IPS-NIHi11 (cell line): ENCODE measurements around the gene C1QTNF6.
A peak's percentile ranks its signal among the peaks of the same experiment; 100 is the strongest.
"Not testable (repeated sequence)": the region's sequence is repeated elsewhere in the genome, so short reads cannot be mapped to it uniquely, and the experiment has no call there.

ENCODE experiments used
- DNase-seq: peaks from one replicate; pipeline ENCODE4 v3.0.0; 2012; ENCODE audit warnings: mixed read lengths, low spot score

The C1QTNF6 gene

GRCh38 chr22:37206841-37207821, 19.1 kb upstream of the C1QTNF6 start:
- no peak for DNase-seq

DNA sequence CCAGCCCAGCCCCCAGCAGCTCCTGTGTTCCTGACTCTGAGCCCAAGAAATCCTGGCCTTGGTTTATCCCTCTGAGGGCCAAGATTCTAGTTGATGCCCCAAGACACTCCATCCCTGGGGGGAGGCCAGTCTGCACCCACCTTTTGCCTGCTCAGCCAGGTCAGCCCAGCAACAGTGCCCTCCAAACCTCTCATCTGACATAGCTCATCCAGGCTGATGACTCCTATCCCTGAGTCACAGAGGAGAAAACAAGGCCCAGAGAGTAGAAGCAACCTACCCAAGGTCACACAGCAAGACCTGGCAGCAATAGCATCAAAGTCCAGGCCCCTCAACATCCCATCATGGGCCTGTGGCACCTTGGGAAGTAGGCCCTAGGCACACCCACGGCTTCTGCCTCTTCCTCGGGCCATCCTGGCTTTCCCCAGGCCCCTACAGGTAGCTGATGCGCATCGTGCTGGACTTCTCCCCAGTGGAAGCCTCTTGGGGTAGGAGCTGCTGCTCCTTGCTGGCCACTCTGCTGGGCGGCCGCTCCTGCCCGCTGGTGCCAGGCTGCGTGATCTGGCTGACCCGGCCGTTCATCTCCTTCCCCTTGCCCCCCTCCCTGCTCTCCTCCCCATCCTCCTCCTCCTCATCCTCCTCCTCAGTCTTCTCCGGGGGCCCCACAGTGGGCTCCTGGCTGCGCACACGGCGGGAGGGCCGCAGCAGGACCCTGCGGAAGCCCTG, 18.2 kb upstream of the C1QTNF6 start:
- DNase-seq, result no peak

DNA sequence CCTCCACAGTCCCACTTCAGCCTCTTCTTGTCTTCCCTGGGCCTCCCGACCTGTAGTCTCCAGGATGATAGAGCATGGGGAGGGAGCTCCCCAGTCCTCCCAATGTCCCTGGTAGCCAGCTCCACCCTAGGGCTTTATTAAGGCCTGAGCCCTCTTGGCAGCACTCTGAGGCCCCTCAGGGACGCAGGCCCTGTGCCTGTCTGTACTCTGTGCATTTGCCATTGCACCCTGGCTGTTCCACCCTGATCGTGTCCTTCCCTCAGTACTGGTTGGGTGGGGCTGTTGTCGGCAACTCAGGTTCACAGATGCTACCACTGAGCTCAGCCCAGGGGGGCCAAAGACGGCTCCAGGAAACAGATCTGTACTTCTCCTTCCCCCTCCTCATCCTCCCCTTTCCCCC, 17.0 kb upstream of the C1QTNF6 start:
- DNase-seq, result no peak

- no peak for DNase-seq
Measured at GRCh38 chr22:37204045-37204655, 16.1 kb upstream of the C1QTNF6 start.

DNA sequence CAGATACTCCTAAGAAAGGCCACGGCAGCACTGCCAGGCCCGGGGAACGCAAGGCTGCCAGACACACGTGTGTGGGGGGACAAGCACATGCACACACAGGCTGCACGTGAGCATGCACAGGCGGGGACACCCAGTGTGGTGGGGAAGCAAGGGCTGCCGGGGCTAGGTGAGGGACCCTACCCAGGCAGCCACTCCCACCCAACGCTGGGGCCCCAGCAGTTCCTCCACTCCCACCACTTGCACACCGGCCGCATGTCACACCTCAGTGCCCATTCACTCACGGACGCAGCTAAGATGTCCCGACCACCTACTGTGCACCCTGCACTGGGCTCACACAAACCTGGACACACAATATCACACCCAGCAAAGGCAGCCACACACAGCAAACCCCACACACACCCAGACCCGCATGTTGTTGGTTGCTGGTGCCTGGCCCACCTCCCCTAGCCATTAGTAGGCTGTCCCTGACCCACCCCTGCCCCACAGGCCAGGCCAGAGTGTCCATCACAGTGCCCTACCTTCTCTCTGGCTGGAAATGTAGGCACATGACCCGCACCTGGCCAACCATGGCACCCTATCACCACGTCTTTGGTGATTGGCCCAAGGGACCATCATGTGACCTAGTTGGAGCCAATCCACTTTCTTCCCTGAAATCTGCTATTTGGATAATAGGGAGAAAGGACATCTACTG, 15.5 kb upstream of the C1QTNF6 start:
- no peak for DNase-seq

DNA sequence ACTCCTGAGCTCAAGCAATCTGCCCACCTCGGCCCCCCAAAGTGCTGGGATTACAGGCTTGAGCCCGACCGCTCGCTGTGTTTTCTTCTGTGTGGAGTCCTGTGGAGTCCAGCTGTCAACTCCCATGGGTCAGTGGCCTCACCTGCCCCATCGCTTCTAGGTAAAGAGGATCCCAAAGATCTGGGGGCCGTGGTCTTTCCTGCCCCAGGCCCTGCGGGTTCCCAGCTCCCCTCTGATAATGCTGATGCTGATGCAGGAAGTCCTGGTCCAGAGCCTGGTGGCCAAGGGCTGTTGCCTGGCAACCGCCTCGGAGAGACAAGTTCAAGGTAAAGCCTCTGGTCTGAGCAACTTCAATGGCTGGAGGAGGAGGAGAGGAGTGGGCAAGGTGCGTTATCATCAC, 14.7 kb upstream of the C1QTNF6 start:
- DNase-seq, result no peak

DNA sequence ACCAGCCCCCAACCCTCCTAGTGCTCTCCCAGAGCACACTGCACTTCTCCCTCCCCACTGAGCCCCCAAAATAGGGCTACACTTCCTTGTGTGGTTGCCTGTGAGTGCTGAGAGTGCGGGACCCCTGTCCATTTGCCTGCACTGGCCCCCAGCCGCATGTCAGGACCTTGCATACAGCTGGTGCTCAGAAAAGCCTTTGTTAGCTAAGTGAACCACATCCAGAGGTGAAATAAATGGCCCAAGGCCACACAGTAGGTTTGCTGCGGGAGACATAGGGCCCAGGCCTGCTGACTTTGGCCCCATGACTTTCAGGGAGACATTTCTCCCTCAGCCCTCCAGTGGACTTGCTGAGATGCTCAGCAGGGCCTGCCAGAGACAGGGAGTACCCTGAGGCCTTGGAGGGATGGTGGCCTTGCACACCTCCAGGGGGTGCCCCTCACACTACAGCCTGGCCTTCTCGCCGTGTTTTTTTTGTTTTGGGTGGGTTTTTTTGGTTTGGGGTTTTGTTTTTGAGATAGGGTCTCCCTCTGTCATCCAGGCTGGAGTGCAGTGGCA, 14.0 kb upstream of the C1QTNF6 start:
- DNase-seq, result no peak

GRCh38 chr22:37201443-37201820, 13.4 kb upstream of the C1QTNF6 start:
- DNase-seq, result not testable (repeated sequence)

DNA sequence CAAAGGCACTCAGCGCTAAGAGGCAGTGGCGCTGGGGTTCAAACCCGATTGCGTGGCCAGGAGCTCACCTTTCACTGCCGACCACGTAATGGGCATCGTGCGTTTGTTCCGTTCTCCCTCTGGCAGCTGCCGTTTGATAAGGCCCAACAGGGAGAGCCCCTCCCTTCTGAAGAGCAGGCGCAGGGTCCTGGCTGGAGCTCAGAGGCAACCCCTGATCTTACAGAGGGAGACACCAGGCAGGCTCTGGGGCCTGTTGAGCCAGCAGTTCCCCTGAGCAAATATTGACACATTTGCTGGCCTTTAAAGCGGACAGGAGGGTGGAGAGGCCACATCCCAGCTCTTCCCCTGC, 11.7 kb upstream of the C1QTNF6 start:
- DNase-seq, result no peak

DNA sequence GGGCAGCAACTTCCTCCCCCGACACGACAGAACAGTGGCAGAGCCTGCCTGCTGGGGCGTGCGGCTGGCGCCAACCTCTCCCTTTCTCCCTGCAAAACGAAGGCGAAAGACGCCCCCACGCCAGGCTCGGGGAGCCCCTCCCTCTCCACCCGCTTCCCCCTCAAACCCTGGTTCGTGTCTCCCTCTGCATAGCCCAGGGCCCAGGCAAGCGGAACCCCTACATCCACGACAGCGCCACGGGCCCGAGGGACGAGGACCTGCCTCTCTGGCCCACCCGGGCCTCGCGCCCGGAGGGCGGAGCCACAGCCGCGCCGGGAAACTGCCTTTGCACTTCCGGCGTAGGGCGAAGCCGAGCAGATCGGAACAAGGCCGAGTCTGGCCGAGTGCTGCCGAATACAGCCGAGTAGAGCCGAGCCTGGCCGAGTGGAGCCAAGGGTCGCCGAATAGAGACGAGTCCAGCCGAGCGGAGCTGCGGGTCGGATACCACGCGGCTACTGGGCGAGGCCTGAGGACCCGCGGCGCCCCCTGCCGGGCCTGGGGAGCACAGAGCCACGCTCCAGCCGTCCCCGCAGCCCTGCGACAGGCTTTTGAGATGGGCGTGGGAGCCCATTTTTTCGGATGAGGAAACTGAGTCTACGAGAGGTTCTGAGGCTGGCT, 11.2 kb upstream of the C1QTNF6 start:
- DNase-seq, result peak; percentile 99

DNA sequence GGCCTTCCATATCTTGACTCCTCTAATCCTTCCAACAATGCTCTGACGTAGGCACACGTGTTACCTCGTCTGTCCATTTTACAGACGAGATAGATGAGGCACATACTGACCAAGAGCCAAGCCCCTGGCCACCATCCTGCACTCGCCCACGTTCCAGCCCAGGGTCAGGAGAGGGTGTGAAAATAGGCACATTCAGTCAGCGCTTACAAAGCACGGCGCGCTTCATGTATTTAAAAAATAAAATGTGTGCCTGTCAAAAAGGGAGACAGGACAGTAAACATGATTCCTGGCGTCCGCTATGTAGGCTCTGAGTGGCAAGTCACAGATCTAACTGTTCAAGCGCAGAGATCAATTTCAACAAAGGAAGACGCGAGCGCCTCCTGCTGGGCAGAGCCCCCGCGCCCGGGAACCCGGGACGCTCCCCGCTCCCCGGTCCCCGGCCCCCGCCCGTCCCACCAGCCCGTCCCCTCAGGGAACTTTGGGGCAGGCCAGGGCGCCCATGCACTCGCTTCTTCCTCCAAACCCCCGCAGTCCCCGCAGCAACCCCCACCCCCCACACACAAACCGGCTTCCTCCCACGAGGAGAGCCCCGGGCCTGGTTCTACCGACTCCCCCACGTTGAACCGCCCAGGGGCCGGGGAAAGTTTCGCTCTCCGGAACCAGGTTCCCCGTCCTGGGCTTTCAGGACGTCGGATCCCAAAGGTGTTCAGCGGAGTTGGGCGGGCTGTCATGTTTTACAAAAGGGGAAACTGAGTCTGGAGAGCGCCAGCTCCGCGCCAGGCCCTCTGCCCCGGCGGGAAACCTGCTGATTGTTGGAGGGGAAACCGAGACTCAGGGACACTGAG, 10.4 kb upstream of the C1QTNF6 start:
- DNase-seq, result peak; percentile 86

DNA sequence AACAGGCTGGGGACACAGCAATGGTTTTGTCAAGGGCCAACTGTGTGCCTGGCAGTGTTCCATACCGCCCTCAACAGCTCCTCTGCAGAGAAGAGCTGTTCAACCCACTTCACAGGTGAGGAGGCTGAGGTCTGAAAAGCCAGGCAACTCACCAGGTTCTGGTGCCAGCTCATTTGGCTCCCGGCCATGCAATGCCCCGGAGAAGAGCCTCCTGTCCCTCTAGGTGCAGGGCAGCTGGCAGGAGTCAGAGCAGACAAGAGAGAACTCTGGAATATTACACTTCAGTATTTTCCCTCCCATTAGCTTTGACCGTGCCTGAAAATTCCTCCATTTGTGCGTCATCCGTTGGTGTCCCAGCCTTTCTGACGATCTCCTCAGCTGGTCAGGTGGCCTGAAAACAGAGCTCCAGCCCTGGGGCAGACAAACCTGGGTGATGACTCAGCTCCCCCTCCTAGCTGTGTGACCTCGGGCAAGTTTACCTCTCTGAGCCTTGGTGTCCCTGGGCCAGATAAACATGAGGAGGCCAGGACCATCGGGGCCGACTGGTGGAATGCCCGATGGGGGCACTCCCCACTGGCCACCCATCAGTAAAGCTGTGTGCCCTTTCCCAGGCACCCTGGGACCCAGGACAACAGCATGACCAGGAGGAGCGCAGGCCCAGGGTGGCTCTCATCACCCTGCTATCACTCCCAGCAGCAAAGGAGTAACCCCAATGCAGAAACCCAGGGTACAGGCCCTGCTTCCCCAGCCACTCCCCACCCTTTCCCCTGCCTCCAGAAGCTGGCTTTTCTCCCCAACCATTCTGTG, 9.6 kb upstream of the C1QTNF6 start:
- DNase-seq, result no peak

GRCh38 chr22:37196539-37197450, 8.7 kb upstream of the C1QTNF6 start:
- DNase-seq, result no peak

DNA sequence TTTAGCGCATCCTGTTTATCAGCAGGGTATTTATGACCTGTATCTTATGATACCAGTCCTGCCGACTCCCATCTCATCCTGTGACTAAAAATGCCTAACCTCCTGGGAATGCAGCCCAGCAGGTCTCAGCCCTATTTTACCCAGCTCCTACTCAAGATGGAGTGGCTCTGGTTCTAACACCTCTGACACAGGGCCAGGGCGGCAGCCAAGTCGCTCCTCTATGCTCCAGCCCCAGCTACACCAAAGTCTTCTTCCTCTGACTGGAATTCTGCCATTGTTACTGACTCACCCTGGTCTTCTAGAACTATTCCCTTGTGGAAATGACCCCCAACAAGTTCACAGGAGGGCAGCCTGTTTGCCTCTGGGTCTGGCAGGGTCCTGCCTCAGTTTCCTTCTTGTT, 7.9 kb upstream of the C1QTNF6 start:
- DNase-seq, result no peak

- no peak for DNase-seq
Measured at GRCh38 chr22:37194750-37195149, 6.7 kb upstream of the C1QTNF6 start.

DNA sequence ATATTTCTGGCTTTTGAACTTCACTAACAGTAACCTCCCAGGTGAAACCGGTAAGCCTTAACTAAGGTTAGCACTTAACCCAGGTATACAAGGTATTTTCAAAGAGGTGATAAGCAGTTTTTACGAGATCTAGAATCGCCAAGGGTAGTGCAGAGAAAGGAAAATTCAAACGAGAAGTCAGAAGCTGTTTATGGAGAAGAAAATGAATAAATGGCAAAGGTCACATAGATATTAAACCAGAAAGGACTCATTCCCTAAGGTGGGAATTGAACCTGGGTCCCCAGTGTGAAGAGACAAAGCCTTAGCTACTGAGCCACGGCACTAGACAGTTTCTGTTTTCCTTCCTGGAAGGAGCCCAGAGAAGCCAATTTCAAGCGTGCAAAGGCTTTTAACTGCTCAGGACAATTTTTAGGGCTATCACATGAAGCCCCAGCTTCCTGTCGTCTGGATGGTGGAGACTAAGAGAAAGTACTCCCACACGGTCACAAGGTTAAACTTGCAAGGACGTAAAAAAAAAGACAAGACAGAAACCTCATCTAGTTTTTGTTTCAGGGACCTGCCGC, 5.7 kb upstream of the C1QTNF6 start:
- no peak for DNase-seq

DNA sequence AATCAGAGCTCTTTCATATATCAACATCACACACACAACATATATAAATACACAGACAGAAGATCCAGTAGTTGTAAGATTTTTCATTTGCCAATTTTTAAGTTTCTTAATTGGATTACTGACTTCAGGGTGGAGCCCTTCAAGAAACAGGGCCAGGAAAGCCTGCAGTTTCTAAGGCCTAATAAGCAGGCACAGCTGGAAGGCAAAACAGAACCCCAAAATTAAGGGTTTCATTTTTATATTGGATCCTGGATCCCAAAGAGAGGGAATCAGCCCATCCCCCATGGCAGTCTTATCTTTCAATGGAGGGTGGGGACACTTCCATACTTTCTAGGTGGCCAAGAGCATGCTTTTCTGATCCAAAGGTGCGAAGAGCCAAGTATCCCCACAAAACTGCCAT, 4.7 kb upstream of the C1QTNF6 start:
- no peak for DNase-seq

DNA sequence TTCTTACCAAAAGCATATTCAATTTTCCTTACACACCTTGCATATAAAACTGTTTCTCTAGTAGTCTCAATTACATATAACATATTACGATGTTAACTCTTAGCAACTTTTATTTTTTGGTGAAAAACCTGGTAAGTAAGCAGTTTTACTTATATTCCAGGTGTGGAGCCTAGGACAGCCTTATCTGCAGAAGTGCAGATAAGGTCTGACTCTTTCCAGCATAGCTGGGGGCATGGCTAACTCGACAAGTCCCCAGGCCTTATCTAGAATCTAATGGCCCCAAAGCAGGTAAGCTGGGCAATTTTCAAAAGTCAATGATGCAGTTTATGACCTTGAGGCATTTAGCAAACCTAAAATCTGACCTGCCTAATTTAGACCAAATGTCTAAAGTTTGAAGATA, 4.2 kb upstream of the C1QTNF6 start:
- DNase-seq, result no peak
